ENCODE results near the gene ARID5B.

Gene ARID5B

GRCh38 chr10:61939902-61940301 is 38.4 kb downstream of the ARID5B start:
- DNase-seq, result no peak

DNA sequence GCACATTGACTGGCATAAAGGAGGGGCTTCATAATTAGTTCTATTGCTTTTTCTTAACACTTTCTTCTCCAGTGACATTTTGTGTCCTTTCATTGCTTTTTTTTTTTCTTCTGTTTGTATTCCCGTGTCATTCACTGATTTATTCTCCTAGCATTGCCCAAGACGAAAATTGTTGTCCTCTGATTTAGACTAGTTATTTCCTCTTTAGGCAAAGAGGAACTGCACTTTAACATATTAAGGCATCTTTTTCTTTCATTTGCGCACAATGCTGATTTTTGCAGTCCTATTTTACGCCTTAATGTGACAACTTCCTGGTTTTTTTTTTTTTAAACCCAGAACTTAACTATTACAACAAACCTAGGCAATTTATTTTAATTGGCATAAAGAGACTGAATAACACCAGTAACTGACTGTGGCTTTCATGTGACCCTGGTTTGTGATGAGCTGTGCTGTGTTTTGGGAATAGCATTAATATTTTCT is 39.7 kb downstream of the ARID5B start:
- no peak for DNase-seq

GRCh38 chr10:61942604-61943461 is 41.3 kb downstream of the ARID5B start:
- no peak for DNase-seq

DNA sequence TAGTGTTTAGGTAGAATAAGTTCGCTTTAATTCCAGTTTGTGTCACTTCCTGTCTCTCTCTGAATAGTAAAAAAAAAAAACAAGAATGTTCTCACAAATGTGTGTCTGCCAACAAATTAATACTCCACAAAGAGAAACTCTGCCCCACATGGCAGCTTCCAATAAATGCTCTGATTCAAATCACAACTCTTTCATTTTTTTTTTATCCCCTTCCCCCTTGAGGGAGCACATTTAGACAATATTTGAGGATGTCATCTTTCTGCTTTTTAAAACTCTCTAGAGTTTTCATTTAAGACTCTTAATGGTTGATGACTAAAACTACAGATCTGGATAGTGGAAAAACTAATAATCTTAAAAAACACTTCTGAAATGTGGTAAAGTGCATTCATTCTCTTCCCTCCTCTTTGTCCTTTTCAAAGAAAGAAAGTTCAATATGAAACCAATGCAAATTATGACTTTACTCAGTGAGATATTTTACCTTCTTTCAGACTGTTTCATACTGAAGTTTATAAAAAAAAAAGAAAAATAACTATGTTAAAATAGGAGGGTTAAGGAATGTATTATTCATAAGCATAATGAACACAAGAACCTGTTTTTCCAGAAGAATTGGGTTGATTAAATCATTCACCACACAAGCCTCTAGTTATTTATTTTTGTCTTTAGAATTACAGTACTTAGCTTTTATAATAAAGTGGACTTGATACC is 42.3 kb downstream of the ARID5B start:
- no peak for DNase-seq

- no peak for DNase-seq
These were observed 43.1 kb downstream of the ARID5B start for GRCh38 chr10:61944410-61945147.

DNA sequence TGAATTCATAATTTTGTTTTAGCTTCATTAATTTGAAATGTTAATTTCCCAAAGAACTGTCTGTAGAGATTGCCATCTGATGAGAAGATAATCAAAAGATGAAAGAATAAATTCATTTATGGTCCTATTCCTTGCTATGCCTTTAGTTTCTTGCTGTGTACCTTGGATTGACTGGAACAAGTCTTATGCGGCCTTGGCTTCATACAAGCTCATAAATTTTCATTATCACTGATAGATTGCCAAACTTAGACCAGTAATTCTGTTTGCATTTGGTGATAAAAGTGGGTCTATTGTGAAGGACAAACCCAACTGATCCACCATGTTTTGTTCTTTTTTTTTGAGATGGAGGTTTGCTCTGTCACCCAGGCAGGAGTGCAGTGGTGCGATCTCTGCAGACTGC is 48.2 kb downstream of the ARID5B start:
- DNase-seq, result no peak

DNA sequence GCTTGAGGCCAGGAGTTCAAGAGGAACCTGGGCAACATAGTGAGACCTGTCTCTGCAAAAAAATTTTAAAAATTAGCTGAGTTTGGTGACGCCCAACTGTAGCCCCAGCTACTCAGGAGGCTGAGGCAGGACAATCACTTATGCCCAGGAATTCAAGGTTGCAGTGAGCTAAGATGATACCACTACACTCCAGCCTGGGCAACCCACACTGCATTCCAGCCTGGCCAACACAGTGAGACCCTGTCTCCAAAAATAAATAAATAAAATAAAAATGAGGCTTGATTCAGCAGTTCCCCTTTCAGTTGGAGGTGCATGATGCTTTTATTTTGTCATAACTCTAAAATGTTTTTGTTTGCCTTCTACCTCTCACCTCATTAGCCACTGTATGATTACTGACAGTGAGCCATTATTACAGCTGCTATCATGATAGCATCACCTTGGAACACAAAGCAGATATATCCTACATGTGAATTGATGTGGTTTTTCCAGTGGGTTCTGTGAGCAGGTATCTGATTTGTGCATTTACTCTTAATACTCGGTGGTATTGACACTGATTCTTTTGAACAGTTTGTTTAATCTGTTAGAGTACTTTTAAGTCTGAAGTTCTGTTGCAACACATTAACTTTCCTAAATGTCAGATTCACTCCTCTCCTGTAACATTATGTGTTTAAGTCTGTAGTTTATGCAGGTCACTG is 49.1 kb downstream of the ARID5B start:
- no peak for DNase-seq

DNA sequence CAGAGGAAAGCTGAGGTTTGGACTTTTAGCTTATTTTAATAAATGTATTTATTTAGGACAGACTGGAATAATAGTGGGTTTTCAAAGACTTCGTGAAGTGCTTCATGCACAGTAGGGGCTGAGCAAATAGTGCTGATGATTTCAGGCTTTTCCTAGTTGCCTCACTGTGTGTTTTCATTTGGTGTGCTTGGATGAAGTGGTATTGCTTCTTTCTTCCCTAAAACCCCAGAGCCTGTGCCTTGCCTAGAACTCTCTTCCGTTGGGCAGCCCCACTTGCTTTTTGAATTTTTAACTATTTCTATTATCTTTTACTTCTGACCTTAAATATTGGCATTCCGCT is 49.6 kb downstream of the ARID5B start:
- no peak for DNase-seq

- no peak for DNase-seq
These were observed 50.7 kb downstream of the ARID5B start for GRCh38 chr10:61952028-61952674.

- no peak for DNase-seq
These were observed 51.7 kb downstream of the ARID5B start for GRCh38 chr10:61953183-61953582.

DNA sequence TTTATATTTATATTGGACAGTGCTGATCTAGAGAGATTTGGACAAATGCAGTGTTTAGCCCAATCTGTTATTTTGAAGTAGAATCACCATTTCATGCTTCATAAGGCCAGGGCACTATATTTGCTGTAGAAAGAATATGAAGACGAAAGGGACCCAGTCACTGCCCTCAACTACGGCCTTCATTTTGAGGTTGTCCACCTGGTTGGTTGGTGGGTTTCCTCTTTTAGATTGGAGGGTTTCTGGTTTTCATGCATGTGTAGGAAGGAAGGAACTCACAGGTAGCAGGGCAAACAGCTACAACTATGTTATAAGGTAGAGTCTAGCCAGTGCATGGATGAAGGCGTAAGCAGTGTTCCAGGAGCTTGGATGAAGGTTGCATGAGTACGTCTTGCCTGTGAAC is 56.3 kb downstream of the ARID5B start:
- DNase-seq, result no peak

- DNase-seq, result no peak
These were observed 56.8 kb downstream of the ARID5B start for GRCh38 chr10:61958311-61958710.

DNA sequence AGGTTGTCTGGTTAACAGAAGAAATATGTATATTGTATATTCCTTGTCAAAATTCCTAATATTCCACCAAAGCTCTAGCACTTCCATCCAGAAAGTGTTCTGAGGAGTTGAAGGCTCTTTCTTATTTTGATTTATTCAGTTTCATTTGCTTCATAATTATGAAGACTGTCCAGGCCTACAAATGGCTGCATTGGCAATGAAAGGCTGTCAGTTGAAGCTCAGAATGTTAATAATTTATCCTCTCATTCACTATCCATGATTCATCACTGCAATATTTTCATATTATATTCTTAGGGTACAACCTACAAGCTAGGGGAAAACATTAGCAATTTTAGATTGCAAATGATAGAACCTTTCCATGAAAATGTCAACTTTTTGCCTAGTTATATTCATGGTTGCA is 57.3 kb downstream of the ARID5B start:
- no peak for DNase-seq

- no peak for DNase-seq
These were observed 58.3 kb downstream of the ARID5B start for GRCh38 chr10:61959814-61960213.

DNA sequence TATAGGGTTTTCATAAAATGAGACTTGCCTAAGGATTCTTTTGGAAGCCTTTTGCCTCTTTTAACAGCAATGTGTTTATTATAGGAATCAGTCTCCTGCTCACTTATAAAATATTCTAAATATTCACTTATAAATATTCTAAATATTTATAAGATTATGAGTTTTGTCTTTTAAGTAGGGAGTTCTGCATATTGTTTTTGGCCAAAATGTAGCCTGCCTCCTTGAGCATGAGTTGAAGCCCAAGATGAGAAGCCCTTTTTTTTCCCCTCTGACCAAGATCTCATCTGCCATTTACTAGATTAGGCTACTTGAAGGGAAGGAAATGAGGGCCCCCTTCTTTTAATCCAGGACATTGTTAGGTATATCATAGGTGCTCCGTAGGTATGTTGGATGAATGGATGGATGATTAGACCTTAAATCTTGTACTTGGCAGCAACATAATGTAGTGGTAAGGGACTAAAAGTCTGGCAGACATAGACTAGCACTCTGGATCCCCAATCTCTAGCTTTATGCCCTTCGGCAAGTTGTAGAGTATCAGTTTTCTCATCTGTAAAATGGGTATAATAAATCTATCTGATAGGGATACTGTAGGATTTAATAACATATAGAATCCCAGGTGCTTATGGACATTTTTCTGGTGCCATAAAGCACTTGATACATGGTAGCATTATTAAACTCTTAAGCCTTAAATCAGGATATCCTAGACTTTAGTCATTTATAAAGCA is 59.1 kb downstream of the ARID5B start:
- DNase-seq, result no peak

DNA sequence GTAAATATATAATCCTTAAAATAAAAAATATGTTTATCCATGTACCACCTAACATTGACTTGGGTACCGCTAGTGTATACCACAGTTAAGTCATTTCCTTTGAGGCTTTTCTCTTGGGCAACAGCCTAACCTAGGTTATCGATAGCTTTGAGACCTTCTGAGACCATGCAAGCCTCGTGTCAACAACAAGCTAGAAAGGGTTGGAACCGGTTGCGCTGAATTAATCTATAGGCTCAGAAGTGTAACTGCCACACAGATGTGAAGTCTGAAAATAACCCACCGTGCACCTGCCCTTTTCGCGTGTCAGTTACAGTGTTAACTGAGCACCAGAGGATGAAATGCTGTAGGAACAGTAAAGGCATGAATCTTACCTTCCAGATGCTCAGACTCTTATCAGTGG is 59.8 kb downstream of the ARID5B start:
- no peak for DNase-seq

DNA sequence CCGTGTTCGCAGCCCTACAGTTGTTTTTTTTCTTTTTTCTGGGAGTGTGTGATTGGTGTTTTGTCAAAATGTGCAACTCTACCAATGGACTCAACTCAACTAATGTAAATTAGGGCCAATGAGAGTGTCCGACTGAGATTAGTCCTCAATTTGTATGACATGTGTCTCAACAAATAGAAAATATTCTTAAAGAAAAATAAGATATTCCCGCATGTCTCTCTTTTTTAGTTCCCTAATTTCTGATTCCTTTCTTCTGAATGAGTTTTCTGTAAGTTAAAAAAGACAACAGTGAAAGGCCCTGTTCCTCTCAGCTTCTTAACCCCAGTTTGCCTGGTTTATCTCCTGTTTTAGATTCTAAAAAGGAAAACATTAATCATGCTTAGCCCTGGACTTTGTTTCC is 61.5 kb downstream of the ARID5B start:
- DNase-seq, result no peak

GRCh38 chr10:61963669-61964058 is 62.2 kb downstream of the ARID5B start:
- no peak for DNase-seq

- no peak for DNase-seq
These were observed 62.7 kb downstream of the ARID5B start for GRCh38 chr10:61964059-61964709.

DNA sequence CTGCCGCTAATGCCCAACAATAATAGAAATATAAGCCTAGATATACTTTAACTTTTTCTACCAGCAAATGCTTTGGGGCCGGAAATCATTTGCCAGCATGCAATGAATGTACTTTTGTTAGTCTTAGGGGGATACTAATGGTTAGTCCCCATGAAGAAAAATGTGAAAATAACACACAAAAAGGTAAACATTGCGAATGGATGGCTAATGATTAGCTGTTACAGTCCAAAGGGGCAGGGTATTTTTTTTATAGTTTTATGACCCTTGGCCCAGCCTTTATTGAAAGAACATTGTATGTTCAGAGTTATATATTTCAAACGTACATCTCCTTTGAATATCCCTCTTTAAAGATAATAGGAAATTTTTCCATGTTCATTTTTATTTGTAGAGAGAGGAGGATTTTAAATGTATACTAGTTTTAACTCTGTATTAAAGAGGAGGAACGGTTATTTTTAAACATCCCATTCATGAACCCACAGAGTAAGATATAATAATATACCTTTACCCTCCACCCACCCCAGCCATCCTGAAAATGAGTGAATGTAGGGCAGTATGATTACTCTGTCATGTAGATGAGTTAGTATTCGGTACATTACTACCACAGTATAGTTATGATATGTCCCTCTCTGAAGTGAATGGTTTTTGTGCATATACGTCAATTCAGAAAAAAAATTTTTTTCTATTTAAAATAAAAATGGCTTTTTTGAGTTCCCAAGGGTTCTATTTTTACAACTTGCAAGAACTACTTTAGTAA is 63.6 kb downstream of the ARID5B start:
- no peak for DNase-seq
